K562 treated with DMSO at 1 percent for 4 hours (cell line): Measurements from ENCODE around the gene HCRTR1. TPM values are rescaled to one million over a fixed set of nuclear protein-coding genes. Genes with fewer than 3 reads are reported as not detected.

Experiments used
- total RNA-seq: library from RNA; unstranded; fragments of 300-600 nt; gene quantifications from 2 replicates; pipeline ENCODE4 v1.2.3, GENCODE V29; 2022; ENCODE audit not compliant: insufficient read depth

The HCRTR1 gene
- total RNA-seq = not detected in 2 replicates

DNA sequence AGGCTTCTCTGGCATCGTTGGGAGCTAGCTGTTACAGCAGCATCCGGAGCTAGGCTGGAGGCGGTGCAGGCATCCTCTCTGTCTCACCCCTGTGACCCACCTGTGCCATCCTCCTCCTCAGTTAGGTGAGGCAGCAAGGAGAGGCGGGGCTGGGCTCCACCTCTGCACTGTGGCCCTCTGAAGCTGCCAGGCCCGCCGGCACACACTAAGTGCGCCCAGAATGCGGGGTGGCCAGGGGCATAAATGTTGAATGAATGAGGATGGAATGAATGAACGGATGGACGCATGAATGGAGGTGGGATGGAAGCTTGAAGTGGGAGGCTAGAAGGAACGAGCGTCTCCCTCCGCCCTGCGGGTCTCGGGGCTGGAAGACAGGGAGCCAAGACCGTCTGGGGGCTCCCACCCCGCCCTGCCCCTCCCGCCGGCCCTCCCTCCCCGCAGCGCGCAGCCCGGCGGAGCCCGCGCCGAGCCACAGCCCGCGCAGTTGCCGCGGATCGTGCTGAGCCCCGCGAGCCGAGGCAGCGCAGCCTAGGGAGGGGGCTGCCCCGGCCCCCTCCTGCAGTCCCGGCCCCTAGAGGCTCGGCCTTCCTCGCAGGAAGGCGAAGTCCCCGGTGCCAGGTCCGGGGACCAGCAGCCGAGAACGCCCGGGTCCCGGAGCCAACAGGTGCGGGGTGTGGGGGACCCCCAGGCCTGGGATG, at the start of gene HCRTR1:
Gene HCRTR1 (plus strand): TSS at position 472 of the 698 bp plus-strand sequence. CDS start 1,504 bp downstream, outside the sequence.

DNA sequence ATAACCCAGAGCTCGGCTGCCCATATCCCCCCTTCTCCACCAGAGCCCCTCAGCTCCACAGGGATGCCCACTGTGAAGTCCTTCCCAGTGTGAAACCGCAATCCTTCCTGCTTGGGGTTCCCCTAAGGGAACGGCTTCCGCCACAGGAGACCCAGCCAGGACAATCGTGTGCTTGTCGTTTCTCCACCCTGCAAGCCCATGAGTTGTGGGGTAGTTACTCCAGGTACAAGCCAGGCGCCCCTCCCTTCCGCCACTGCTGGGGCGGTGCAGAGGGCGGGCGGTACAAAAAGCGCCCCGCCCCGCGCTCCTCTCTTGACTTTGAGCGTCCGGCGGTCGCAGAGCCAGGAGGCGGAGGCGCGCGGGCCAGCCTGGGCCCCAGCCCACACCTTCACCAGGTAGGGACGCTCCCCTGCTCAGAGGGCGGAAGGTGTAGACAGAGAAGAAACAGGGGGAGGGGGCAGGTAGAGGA, 41.3 kb upstream of the HCRTR1 start, which contains the start of gene TINAGL1:
Gene TINAGL1 (plus strand): TSS at position 315 of the 469 bp plus-strand sequence. CDS start 634 bp downstream, outside the sequence.

DNA sequence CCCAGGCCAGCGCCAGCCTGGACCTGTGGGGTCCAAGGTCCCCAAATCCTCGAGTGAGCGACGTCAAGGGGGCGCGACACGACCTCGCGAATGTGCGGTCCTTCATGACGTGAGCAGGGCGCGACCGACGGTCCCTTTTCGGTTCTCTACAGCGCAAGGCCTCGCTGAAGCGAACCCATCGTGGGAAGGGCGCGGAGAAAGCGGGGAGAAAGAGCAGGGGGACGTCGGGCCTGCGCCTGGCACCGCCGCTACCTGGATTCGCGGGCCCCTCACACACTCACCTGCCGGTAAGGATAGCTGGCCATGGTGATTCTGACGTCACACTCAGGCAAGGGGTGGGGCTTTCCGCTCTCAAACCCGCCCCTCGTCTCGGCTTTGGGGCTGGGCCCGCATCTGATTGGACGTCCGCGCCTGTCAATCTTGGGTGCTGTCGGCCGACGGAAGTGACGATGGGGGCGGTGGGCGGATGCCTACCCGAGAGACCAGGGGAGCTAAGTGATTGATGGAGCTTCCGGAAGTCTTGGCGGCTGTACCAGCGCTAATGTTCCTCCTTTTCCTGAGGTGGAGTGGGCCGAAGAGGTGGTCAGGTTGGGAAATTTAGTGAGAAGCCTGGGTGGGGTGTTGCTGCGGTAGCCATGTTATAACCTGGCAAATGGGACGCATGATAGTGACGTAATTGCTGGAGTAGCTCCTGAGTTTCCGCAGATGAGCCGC, 27.2 kb downstream of the HCRTR1 start, which contains the start of gene PEF1:
Gene PEF1 (minus strand): TSS at position 317 of the 714 bp plus-strand sequence. CDS start 12 bp downstream, at position 305.

Other genes starting within 250 kb of the HCRTR1 start
- not detected in 2 replicates for gene FABP3, start 244.6 kb upstream of the HCRTR1 start, total RNA-seq
- gene SERINC2, start 204.5 kb upstream of the HCRTR1 start, total RNA-seq = 3.5 and 5.5 TPM in 2 replicates
- 0.95 TPM in 1 of 2 replicates, not detected in the other for gene TINAGL1, start 41.2 kb upstream of the HCRTR1 start, total RNA-seq
- 39.5 and 47.4 TPM in 2 replicates for gene PEF1, start 27.2 kb downstream of the HCRTR1 start, total RNA-seq
- gene COL16A1, start 86.3 kb downstream of the HCRTR1 start, total RNA-seq = not detected in 2 replicates
- gene ADGRB2, start 146.7 kb downstream of the HCRTR1 start, total RNA-seq = 0.30 and 0.47 TPM in 2 replicates
- gene SPOCD1, start 198.3 kb downstream of the HCRTR1 start, total RNA-seq = 0.94 and 3.4 TPM in 2 replicates